ENCODE measurements around the gene WT1.

Gene WT1

DNA sequence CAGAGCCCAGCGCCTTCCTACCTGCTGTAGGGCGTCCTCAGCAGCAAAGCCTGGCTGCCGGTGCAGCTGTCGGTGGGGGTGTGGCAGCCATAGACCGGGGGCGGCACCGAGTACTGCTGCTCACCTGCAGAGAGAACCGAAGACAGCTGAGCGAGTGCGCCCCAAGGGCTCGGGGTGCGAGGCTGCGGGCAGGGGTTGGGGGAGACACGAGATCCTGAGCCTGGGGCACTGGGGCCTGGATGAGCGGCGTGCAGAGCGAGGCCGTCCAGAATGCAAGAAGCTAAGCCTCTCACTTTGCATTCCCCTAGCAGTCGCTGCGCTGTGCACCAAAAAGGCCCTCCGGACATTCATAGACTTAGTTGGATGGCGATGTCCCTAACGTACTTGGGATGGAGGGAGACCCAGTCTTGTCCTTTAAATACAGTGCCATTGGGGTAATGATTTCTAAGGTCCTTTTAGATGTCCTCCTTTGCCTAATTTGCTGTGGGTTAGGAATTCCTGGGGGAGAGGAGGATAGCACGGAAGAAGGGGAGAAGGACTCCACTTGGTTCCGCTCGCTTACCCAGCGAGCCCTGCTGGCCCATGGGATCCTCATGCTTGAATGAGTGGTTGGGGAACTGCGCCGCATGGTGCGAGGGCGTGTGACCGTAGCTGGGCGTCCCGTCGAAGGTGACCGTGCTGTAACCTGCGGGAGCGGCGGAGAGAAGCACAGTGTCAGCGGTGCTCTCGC lies 7.2 kb downstream of the WT1 start:
- TF ChIP-seq, protein P1, sequence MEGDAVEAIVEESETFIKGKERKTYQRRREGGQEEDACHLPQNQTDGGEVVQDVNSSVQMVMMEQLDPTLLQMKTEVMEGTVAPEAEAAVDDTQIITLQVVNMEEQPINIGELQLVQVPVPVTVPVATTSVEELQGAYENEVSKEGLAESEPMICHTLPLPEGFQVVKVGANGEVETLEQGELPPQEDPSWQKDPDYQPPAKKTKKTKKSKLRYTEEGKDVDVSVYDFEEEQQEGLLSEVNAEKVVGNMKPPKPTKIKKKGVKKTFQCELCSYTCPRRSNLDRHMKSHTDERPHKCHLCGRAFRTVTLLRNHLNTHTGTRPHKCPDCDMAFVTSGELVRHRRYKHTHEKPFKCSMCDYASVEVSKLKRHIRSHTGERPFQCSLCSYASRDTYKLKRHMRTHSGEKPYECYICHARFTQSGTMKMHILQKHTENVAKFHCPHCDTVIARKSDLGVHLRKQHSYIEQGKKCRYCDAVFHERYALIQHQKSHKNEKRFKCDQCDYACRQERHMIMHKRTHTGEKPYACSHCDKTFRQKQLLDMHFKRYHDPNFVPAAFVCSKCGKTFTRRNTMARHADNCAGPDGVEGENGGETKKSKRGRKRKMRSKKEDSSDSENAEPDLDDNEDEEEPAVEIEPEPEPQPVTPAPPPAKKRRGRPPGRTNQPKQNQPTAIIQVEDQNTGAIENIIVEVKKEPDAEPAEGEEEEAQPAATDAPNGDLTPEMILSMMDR (IDR thresholded peaks at IDR 0.05; ENCODE audit: extremely low read depth, missing control alignments), result no peak
- peak; percentile 23 for DNase-seq (ENCODE audit: low spot score)

DNA sequence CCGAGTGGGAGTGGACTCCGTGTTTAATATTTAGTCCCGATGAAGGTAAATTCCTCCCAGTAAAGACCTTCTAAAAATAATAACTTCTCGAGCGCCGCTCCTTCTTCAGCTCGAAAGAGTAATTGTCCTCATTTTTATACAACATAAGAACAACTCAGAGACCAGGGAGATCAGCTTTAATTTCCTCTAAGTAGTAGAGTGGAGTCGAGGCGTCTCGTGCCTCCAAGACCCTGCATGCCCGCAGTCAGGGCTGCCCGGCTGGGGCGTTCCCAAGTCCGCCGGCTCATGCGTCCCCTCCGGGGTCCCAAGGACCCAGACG lies 7.8 kb downstream of the WT1 start:
- DNase-seq (ENCODE audit: low spot score), result peak; percentile 14
- TF ChIP-seq, protein P1 (IDR thresholded peaks at IDR 0.05; ENCODE audit: extremely low read depth, missing control alignments), result no peak

DNA sequence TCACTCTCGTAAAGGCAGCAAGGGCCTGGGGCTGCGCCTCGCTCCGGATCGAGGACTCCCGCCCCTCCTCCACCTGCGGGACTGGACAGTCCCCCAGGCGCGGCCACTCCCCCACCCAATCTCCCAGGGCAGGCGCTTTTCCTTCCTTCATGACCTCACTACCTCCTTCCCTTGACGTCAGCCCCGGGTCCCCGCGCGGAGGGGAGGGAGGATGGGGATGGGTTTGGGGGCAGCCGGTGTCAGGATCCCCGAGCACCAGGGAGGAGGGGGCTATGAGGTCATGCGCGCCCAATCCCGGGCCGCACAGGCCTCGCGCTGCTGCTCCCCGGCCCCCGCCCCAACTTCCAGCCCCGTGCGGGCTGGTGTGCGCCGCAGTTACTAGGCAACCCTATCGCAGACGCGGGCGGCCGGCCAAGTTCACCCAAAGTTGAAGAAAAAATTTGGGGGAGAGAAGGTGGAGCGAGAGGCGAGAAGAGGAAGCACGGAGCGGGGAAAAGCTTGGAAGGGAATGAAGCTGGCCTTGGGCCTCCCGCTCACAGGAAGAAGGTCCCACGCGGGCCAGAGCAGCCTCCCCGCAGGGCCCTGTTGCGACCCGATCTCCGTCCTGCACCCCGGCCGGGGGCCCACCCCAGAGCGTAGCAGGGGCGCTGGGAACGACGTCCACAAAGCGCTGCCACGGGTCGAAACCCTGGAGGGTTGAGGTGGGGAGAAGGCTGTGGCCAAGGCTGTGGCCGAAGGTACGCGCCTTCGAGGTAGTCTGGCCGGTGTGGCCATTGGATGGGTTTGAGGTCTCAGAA lies 8.3 kb downstream of the WT1 start:
- peak; percentile 18 for DNase-seq (ENCODE audit: low spot score)
- TF ChIP-seq, protein P1 (IDR thresholded peaks at IDR 0.05; ENCODE audit: extremely low read depth, missing control alignments), result no peak

DNA sequence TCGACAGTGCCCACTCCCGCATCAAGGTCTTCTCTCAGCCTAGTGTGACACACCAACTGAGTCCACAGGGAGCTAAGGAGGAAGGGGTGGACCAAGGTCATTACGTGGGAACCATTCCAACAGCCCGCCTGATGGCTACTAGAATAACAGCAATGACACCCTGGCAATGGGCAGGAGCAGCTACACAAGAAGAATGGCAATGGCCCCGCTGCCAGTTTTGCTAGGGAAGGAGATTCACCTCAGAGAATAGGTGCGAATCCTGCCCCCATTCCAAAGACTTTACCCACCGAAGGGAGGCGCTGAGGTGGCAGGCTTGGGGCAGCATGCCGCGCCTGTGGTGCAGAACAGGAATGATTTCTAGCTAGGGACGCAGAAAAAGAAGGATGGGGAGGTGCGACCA lies 9.1 kb downstream of the WT1 start:
- DNase-seq (ENCODE audit: low spot score), result no peak
- TF ChIP-seq, protein P1 (IDR thresholded peaks at IDR 0.05; ENCODE audit: extremely low read depth, missing control alignments), result no peak

DNA sequence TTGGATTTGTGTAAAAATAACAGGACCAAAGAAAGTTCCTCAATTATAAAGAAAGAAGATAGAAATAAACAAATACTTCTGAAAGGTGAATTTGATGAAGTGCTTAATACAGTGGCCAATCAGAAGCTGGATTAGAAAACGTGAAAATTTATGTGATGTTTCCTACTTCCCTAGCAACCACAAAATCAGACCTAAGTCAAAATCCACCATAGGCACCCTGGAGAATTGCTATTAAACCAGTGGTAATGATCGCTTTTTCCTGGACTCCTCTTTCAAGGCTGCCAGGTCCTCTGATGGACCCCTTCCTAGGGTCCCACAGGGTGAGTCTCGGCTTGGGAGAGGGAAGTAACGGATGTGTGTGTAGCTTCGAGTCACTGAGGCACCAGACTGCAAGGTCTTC lies 9.6 kb downstream of the WT1 start:
- no peak for DNase-seq (ENCODE audit: low spot score)
- TF ChIP-seq, protein P1 (IDR thresholded peaks at IDR 0.05; ENCODE audit: extremely low read depth, missing control alignments), result no peak

DNA sequence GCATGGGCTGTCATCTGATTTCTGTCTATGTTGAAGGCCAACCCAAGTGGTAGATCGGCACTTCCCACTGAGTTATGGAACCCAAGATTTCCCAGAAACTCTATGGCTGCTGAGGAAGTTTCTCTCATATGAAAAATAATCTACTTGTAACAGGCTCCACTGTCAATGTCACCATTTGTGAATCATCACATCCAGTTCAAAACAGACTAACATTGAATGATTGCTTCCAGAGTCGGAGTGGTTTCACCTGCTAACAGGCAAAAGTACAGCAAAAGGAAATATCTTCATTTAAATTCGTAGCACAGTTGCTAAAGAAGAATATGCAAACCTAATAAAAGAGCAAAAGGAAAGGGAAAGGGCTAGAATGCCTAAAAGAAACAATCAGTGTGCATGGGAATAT lies 12.8 kb downstream of the WT1 start:
- TF ChIP-seq, protein P1 (IDR thresholded peaks at IDR 0.05; ENCODE audit: extremely low read depth, missing control alignments), result no peak
- no peak for DNase-seq (ENCODE audit: low spot score)

DNA sequence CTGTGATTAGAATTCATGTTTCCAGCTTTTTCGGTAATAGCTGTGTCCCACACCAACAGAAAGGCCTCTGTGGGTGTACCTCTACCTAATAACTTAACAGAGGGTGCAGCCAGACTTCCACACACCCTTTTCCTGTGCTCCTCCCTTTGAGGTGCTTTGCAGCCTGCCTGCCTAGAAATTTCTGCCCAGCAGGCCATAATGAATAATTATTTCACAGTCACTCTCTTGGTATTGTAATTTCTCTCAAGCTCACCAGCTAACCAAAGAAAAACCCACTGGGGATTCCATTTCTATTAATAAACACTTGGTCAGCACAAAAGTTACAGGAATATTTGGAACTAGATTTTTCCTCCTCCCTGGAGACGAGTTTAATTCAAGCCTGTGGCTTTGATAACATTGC lies 13.3 kb downstream of the WT1 start:
- TF ChIP-seq, protein P1 (IDR thresholded peaks at IDR 0.05; ENCODE audit: extremely low read depth, missing control alignments), result no peak
- DNase-seq (ENCODE audit: low spot score), result peak; percentile 14

Data from GM20000 (cell line).